HG03460 (cell line): ENCODE data around the gene SLC22A2.

Source experiments
- ATAC-seq: cut with Tn5 transposase; IDR thresholded peaks from one replicate; pipeline ENCODE4 v1.9.1; 2021; ENCODE audit not compliant: unreplicated experiment

The SLC22A2 gene

GRCh38 chr6:160218810-160219209 lies 39.8 kb downstream of the SLC22A2 start:
- no peak for ATAC-seq

- no peak for ATAC-seq
Observed at GRCh38 chr6:160217863-160218262, 40.8 kb downstream of the SLC22A2 start.

GRCh38 chr6:160217073-160217472 lies 41.5 kb downstream of the SLC22A2 start:
- ATAC-seq = no peak

DNA sequence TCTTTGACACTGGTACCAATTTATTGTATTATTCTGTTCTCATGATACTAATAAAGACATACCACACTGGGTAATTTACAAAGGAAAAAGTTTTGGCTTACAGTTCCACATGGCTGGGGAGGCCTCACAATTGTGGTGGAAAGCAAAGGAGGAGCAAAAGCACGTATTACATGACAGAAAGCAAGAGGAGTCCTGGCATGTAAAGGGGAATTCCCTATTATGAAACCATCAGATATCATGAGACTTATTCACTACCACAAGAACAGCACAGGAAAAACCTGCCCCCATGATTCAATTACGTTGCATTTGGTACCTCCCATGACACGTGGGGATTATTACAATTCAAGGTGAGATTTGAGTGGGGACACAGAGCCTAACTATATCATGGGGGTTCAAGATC lies 43.4 kb downstream of the SLC22A2 start:
- no peak for ATAC-seq

- ATAC-seq = no peak
Observed at GRCh38 chr6:160207618-160208017, 51.0 kb downstream of the SLC22A2 start.

DNA sequence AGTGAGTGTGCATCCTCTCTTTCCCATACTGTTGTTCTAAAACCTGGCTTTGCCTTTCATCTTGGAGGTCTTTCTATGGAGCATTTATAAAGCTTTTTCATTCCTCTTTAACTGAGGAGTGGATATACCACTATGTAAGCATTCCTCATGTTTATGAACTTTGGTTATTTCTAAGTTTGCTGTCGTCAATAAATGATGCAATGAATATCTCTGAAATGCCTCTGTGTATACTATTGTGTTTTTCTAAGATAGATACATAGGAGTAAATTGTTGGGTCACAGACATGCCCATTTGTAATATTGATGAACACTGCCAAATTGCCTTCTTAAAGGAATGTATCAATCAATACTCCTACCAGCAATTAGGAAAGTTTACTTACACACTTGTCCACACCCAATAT lies 53.9 kb downstream of the SLC22A2 start:
- ATAC-seq = no peak

GRCh38 chr6:160203953-160204352 lies 54.7 kb downstream of the SLC22A2 start:
- ATAC-seq = no peak

DNA sequence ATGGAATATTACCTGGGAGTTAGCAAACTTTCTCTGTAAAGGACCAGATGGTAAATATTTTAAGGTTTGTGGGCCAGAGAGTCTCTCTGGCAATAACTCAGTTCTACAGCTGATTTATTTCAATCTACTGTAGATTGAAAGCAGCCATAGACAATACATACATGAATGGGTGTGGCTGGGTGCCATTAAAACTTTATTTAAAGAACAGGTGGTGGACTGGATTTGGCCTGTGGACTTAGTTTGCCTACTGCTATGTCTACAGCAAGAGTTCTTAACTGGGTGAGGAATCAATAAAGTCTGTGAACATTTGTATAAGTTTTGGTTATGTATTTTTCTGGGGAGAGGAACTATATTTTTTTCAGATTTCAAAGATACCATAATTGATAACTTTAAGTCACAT lies 55.1 kb downstream of the SLC22A2 start:
- ATAC-seq = no peak

- ATAC-seq = no peak
Observed at GRCh38 chr6:160203076-160203475, 55.5 kb downstream of the SLC22A2 start.

DNA sequence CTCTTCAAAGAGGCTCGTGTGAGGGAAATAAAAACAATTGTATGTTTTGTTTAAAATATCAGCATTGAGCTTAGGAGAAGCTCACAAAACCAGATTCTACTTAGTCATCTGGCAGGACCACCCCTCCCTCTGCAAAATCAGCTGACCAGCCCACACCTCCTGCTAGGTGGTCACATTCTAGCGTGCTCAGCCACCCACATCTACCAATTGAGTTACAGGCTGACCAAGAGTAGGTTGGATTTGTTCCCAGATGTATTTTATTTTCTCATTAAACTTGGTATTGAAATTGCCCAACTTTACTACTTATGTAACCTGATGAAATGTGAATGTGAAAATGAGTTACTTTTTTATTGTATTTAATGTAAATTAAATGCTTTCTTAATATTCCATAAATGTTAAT lies 56.2 kb downstream of the SLC22A2 start:
- ATAC-seq = no peak

DNA sequence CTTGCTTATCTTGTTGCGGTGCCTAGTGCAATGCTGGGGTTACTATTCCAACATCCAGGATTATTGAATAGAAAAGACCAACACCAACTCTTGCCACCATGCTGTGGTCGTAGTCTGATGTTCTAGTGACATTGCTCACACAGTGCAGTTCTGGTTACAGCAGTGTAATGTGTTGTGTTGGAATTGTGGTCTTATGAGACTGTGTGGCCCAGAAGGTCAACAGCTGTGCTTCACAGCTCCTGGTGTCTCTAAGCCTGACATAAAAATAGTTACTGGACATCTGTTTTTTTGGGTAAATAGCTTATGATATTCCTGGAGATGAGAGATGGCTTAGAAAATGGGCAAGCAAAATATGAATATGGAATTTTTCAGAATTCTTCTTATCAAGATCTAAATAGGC lies 57.6 kb downstream of the SLC22A2 start:
- no peak for ATAC-seq

DNA sequence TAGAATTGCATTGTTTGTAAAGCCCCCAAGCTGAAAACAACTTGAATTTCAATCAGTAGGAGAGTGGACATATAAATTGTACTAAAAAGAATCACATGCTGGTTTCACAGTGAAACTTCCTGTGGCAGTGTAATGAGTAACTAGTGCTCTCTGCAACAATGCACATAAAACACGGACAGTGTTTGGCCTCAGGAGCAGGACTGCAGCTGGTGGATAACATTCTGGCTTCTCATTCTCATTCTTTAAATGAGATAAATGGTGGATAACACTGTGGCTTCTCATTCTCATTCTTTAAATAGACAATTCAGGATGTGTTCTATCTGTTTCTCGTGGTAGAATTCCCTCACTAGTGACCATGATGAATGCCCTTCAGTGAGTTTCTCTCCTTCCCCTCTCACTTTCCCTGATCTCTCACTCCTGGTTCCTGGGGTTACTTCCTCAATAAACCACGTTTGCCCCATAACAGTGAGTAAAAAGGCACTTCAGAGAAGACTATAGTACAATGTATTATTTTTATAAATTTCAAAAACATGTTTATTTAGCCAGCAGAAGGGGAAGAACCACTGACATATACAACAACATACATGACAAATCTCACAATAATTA lies 59.9 kb downstream of the SLC22A2 start:
- ATAC-seq = peak; percentile 95

GRCh38 chr6:160197662-160198061 lies 61.0 kb downstream of the SLC22A2 start:
- no peak for ATAC-seq

DNA sequence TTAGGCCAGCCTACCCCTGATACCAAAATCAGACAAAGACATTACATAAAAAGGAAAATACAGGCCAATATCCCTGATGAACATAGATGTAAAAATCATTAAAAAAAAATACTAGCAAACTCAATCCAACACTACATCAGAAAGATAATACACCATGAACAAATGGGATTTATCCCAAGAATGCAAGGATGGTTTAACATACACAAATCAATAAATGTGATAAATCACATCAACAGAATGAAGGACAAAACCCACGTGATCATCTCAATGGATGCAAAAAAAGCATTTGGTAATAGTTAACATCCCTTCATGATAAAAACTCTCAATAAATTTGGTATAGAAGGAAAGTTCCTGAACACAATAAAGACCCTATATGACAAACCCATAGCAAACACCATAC lies 63.8 kb downstream of the SLC22A2 start:
- ATAC-seq = no peak

GRCh38 chr6:160192840-160193239 lies 65.8 kb downstream of the SLC22A2 start:
- ATAC-seq = no peak

DNA sequence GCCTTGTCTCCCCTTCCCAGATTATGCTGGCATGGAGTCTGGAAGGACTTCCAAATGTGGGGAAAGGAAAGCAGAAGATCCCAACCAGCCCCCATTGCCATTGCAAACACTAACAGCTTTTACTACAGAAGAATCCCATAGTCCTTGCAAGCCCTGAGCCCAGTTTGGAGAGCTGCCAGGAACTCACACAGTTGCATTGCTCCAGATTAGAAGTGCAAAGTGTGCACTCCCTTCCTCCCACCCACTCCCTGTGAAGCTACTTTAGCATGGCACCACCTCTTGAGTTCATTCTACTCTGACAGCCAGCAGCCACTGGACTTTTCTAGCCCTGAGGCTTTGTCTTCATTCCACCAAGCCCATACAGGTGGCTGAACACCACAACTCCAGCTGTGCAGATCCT lies 67.6 kb downstream of the SLC22A2 start:
- no peak for ATAC-seq

GRCh38 chr6:160190081-160190480 lies 68.5 kb downstream of the SLC22A2 start:
- ATAC-seq = no peak

DNA sequence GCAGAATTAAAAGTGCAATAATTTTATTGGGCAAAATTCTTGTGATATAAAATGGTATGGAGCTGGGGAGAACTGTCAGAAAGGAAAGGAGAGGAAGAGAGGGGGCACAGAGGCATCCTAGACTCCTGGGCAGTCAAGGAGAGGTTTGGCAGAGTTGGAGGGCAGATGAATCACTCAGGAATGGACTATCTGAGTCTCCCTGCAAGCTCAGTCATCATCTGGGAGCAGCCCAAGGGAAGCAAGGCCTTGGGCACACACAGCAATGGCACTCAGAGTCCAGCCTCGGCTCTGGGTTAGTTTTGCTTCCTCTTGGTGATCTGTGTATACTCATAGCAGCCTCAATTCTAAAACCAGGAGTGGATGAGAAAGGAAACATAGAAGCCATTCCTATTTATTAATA lies 69.8 kb downstream of the SLC22A2 start:
- ATAC-seq = no peak

GRCh38 chr6:160180706-160181105 lies 77.9 kb downstream of the SLC22A2 start:
- ATAC-seq = no peak

GRCh38 chr6:160178271-160178670 lies 80.3 kb downstream of the SLC22A2 start:
- ATAC-seq = no peak

DNA sequence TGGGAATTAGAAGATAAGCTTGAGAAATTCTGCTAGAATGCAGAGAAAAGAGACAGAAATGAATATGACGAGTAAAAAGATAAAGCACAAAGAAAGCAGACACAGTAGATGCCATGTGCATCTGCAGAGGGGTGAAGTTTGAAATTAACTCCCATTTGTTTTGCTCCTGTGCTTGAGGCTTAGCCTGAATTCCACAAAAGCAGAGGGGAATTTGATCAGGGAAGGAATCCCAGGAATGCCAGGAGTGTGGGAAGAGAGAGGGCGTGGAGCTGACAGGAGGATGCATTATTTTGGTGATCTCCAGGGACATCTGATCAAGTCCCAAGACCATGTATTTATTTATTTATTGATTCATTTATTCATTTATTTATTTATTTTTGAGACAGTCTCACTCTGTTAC lies 81.4 kb downstream of the SLC22A2 start:
- no peak for ATAC-seq

- no peak for ATAC-seq
Observed at GRCh38 chr6:160174681-160175080, 83.9 kb downstream of the SLC22A2 start.

GRCh38 chr6:160173806-160174527 lies 84.7 kb downstream of the SLC22A2 start:
- ATAC-seq = no peak
